Tibial nerve (tissue), 4 donors: ENCODE results near the gene AKAP8L.

ENCODE experiments used
- CTCF ChIP-seq, 5 experiments: fragments of 200-600 bp in 3 of 5; fragments of 450-650 bp in 2 of 5; sonication (generic) in 3 of 5; IDR thresholded peaks; one replicate each; pipeline ENCODE4 v1.5.1; 2016 to 2019; ENCODE audit warnings: antibody characterized with exemption in 5 of 5, mild to moderate bottlenecking in 3 of 5, moderate library complexity in 2 of 5
- EP300 ChIP-seq, 2 donors: sonication (generic); formaldehyde crosslinking; IDR thresholded peaks; one replicate each; pipeline ENCODE4 v1.6.1; 2017; ENCODE audit warnings: antibody characterized with exemption in 2 of 2, mild to moderate bottlenecking in 1 of 2
- POLR2A ChIP-seq, 2 donors: fragments of 450-650 bp; IDR thresholded peaks; one replicate each; pipeline ENCODE4 v1.6.1; 2017; ENCODE audit warnings: antibody characterized with exemption in 2 of 2, mild to moderate bottlenecking in 2 of 2, moderate library complexity in 2 of 2

- TF ChIP-seq CTCF (IDR thresholded peaks at IDR 0.05) (no peak), EP300 (IDR thresholded peaks at IDR 0.05) (no peak), POLR2A (IDR thresholded peaks at IDR 0.05) (no peak)
Measured at GRCh38 chr19:15443325-15443724, 24.5 kb upstream of the AKAP8L start.
